ENCODE measurements around the gene NPIPB8.
"Not testable (repeated sequence)": the region's sequence is repeated elsewhere in the genome, so short reads cannot be mapped to it uniquely, and the experiment has no call there.

NPIPB8 gene

GRCh38 chr16:28616224-28616577 lies 21.7 kb upstream of the NPIPB8 start:
- H3K27ac ChIP-seq (ENCODE audit: low read length); H3K9ac ChIP-seq (ENCODE audit: low read length in 2 of 2); H3K27me3 ChIP-seq (ENCODE audit: control insufficient read depth in 1 of 2, insufficient read depth in 2 of 2, low read length in 2 of 2); H3K9me3 ChIP-seq (ENCODE audit: control insufficient read depth in 2 of 2, low read length in 2 of 2); H3K4me3 ChIP-seq (ENCODE audit: low read length in 2 of 2); H3K4me1 ChIP-seq (ENCODE audit: control insufficient read depth, insufficient read depth, low read length); H3K36me3 ChIP-seq (ENCODE audit: control insufficient read depth in 2 of 2, insufficient read depth in 2 of 2, low read length in 2 of 2): not testable (repeated sequence)

- Histone ChIP-seq H3K4me1 (ENCODE audit: control insufficient read depth, insufficient read depth, low read length) (no peaks in the 10 kb centered on the region), H3K27me3 (ENCODE audit: control insufficient read depth in 1 of 2, insufficient read depth in 2 of 2, low read length in 2 of 2) (no peaks in the 10 kb centered on the region), H3K4me3 (ENCODE audit: low read length in 2 of 2) (no peak overlapping the region), H3K36me3 (ENCODE audit: control insufficient read depth in 2 of 2, insufficient read depth in 2 of 2, low read length in 2 of 2) (no peaks in the 10 kb centered on the region), H3K9me3 (ENCODE audit: control insufficient read depth in 2 of 2, low read length in 2 of 2) (no peaks in the 10 kb centered on the region), H3K27ac (ENCODE audit: low read length) (no peak overlapping the region), H3K9ac (ENCODE audit: low read length in 2 of 2) (no peak overlapping the region)
Observed at GRCh38 chr16:28616636-28617035, 21.2 kb upstream of the NPIPB8 start.

- Histone ChIP-seq H3K27me3 (ENCODE audit: control insufficient read depth in 1 of 2, insufficient read depth in 2 of 2, low read length in 2 of 2) (no peaks in the 10 kb centered on the region), H3K27ac (ENCODE audit: low read length) (no peak overlapping the region), H3K4me1 (ENCODE audit: control insufficient read depth, insufficient read depth, low read length) (no peaks in the 10 kb centered on the region), H3K9ac (ENCODE audit: low read length in 2 of 2) (no peak overlapping the region), H3K36me3 (ENCODE audit: control insufficient read depth in 2 of 2, insufficient read depth in 2 of 2, low read length in 2 of 2) (no peaks in the 10 kb centered on the region), H3K9me3 (ENCODE audit: control insufficient read depth in 2 of 2, low read length in 2 of 2) (no peaks in the 10 kb centered on the region), H3K4me3 (ENCODE audit: low read length in 2 of 2) (no peak overlapping the region)
Observed at GRCh38 chr16:28617874-28618273, 20.0 kb upstream of the NPIPB8 start.

- not testable (repeated sequence) for H3K36me3 ChIP-seq (ENCODE audit: control insufficient read depth in 2 of 2, insufficient read depth in 2 of 2, low read length in 2 of 2); H3K27me3 ChIP-seq (ENCODE audit: control insufficient read depth in 1 of 2, insufficient read depth in 2 of 2, low read length in 2 of 2); H3K9me3 ChIP-seq (ENCODE audit: control insufficient read depth in 2 of 2, low read length in 2 of 2); H3K4me3 ChIP-seq (ENCODE audit: low read length in 2 of 2); H3K4me1 ChIP-seq (ENCODE audit: control insufficient read depth, insufficient read depth, low read length); H3K9ac ChIP-seq (ENCODE audit: low read length in 2 of 2); H3K27ac ChIP-seq (ENCODE audit: low read length)
Observed at GRCh38 chr16:28620316-28620715, 17.5 kb upstream of the NPIPB8 start.

- Histone ChIP-seq H3K27me3 (ENCODE audit: control insufficient read depth in 1 of 2, insufficient read depth in 2 of 2, low read length in 2 of 2) (peaks cover 0 to 2% of the 10 kb centered on the region in 2 donors), H3K4me1 (ENCODE audit: control insufficient read depth, insufficient read depth, low read length) (peaks cover 2% of the 10 kb centered on the region), H3K27ac (ENCODE audit: low read length) (no peak overlapping the region), H3K9me3 (ENCODE audit: control insufficient read depth in 2 of 2, low read length in 2 of 2) (no peaks in the 10 kb centered on the region), H3K9ac (ENCODE audit: low read length in 2 of 2) (no peak overlapping the region), H3K4me3 (ENCODE audit: low read length in 2 of 2) (no peak overlapping the region), H3K36me3 (ENCODE audit: control insufficient read depth in 2 of 2, insufficient read depth in 2 of 2, low read length in 2 of 2) (no peaks in the 10 kb centered on the region)
Observed at GRCh38 chr16:28621481-28622155, 16.2 kb upstream of the NPIPB8 start.

GRCh38 chr16:28622532-28623171 lies 15.2 kb upstream of the NPIPB8 start:
- not testable (repeated sequence) for H3K27me3 ChIP-seq (ENCODE audit: control insufficient read depth in 1 of 2, insufficient read depth in 2 of 2, low read length in 2 of 2); H3K9me3 ChIP-seq (ENCODE audit: control insufficient read depth in 2 of 2, low read length in 2 of 2); H3K27ac ChIP-seq (ENCODE audit: low read length); H3K36me3 ChIP-seq (ENCODE audit: control insufficient read depth in 2 of 2, insufficient read depth in 2 of 2, low read length in 2 of 2); H3K9ac ChIP-seq (ENCODE audit: low read length in 2 of 2); H3K4me1 ChIP-seq (ENCODE audit: control insufficient read depth, insufficient read depth, low read length)
- peak overlapping the region; percentile 55 to 73 for H3K4me3 ChIP-seq (ENCODE audit: low read length in 2 of 2)

- H3K9ac ChIP-seq (ENCODE audit: low read length in 2 of 2) = peak overlapping the region in 1 of 2 donors; percentile 33
- H3K4me1 ChIP-seq (ENCODE audit: control insufficient read depth, insufficient read depth, low read length) = peaks cover 2% of the 10 kb centered on the region
- H3K27me3 ChIP-seq (ENCODE audit: control insufficient read depth in 1 of 2, insufficient read depth in 2 of 2, low read length in 2 of 2) = peaks cover 0 to 2% of the 10 kb centered on the region in 2 donors
- no peaks in the 10 kb centered on the region for H3K36me3 ChIP-seq (ENCODE audit: control insufficient read depth in 2 of 2, insufficient read depth in 2 of 2, low read length in 2 of 2)
- H3K27ac ChIP-seq (ENCODE audit: low read length) = no peak overlapping the region
- H3K4me3 ChIP-seq (ENCODE audit: low read length in 2 of 2) = peak overlapping the region; percentile 55 to 73
- no peaks in the 10 kb centered on the region for H3K9me3 ChIP-seq (ENCODE audit: control insufficient read depth in 2 of 2, low read length in 2 of 2)
Observed at GRCh38 chr16:28623172-28623711, 14.6 kb upstream of the NPIPB8 start.

GRCh38 chr16:28630905-28631304 lies 7.0 kb upstream of the NPIPB8 start:
- H3K27ac ChIP-seq (ENCODE audit: low read length); H3K9me3 ChIP-seq (ENCODE audit: control insufficient read depth in 2 of 2, low read length in 2 of 2); H3K27me3 ChIP-seq (ENCODE audit: control insufficient read depth in 1 of 2, insufficient read depth in 2 of 2, low read length in 2 of 2); H3K9ac ChIP-seq (ENCODE audit: low read length in 2 of 2); H3K4me3 ChIP-seq (ENCODE audit: low read length in 2 of 2); H3K4me1 ChIP-seq (ENCODE audit: control insufficient read depth, insufficient read depth, low read length); H3K36me3 ChIP-seq (ENCODE audit: control insufficient read depth in 2 of 2, insufficient read depth in 2 of 2, low read length in 2 of 2): not testable (repeated sequence)

GRCh38 chr16:28636093-28636823 lies 1.6 kb upstream of the NPIPB8 start:
- H3K4me3 ChIP-seq (ENCODE audit: low read length in 2 of 2); H3K4me1 ChIP-seq (ENCODE audit: control insufficient read depth, insufficient read depth, low read length); H3K9me3 ChIP-seq (ENCODE audit: control insufficient read depth in 2 of 2, low read length in 2 of 2); H3K27ac ChIP-seq (ENCODE audit: low read length); H3K36me3 ChIP-seq (ENCODE audit: control insufficient read depth in 2 of 2, insufficient read depth in 2 of 2, low read length in 2 of 2); H3K27me3 ChIP-seq (ENCODE audit: control insufficient read depth in 1 of 2, insufficient read depth in 2 of 2, low read length in 2 of 2); H3K9ac ChIP-seq (ENCODE audit: low read length in 2 of 2): not testable (repeated sequence)

GRCh38 chr16:28638359-28638758 lies 494 bp downstream of the NPIPB8 start:
- H3K9me3 ChIP-seq (ENCODE audit: control insufficient read depth in 2 of 2, low read length in 2 of 2); H3K4me3 ChIP-seq (ENCODE audit: low read length in 2 of 2); H3K27ac ChIP-seq (ENCODE audit: low read length); H3K27me3 ChIP-seq (ENCODE audit: control insufficient read depth in 1 of 2, insufficient read depth in 2 of 2, low read length in 2 of 2); H3K36me3 ChIP-seq (ENCODE audit: control insufficient read depth in 2 of 2, insufficient read depth in 2 of 2, low read length in 2 of 2); H3K9ac ChIP-seq (ENCODE audit: low read length in 2 of 2); H3K4me1 ChIP-seq (ENCODE audit: control insufficient read depth, insufficient read depth, low read length): not testable (repeated sequence)

GRCh38 chr16:28639959-28640358 lies 2.1 kb downstream of the NPIPB8 start:
- H3K4me1 ChIP-seq (ENCODE audit: control insufficient read depth, insufficient read depth, low read length); H3K27ac ChIP-seq (ENCODE audit: low read length); H3K27me3 ChIP-seq (ENCODE audit: control insufficient read depth in 1 of 2, insufficient read depth in 2 of 2, low read length in 2 of 2); H3K36me3 ChIP-seq (ENCODE audit: control insufficient read depth in 2 of 2, insufficient read depth in 2 of 2, low read length in 2 of 2); H3K9me3 ChIP-seq (ENCODE audit: control insufficient read depth in 2 of 2, low read length in 2 of 2); H3K9ac ChIP-seq (ENCODE audit: low read length in 2 of 2); H3K4me3 ChIP-seq (ENCODE audit: low read length in 2 of 2): not testable (repeated sequence)
